GM10248 (cell line): ENCODE measurements around the gene FOSL1.

ENCODE experiments used
- CTCF ChIA-PET: fragments of 300-600 bp; sonication (Branson Sonifier 250); formaldehyde crosslinking; extraction: SDS; loops from one replicate; lab custom pipeline; 2021; ENCODE audit warnings: antibody characterized with exemption; lab: Yijun Ruan, JAX
- POLR2A ChIA-PET: fragments of 350-650 bp; sonication (Branson Sonifier 250); formaldehyde crosslinking; extraction: SDS; loops from one replicate; lab custom pipeline; 2020; ENCODE audit warnings: antibody characterized with exemption; lab: Yijun Ruan, JAX
- DNase-seq: peaks from one replicate; pipeline ENCODE4 v3.0.0; 2012; ENCODE audit errors: extremely low spot score
- TF ChIP-seq, protein P1 (sequence below): IDR thresholded peaks from 2 replicates; pipeline ENCODE4 v1.5.1; 2012; ENCODE audit warnings: mild to moderate bottlenecking, low read depth; ENCODE audit errors: extremely low read depth, missing control alignments, control extremely low read depth

FOSL1 gene

GRCh38 chr11:65872586-65873317 is 27.4 kb downstream of the FOSL1 start, which contains the start of gene EFEMP2:
TSS of gene EFEMP2 (minus strand) at chr11:65872800. CDS start at chr11:65872354, 446 bp downstream.
- DNase-seq: no peak
- POLR2A ChIA-PET: no interaction called here
- CTCF ChIA-PET: interaction anchor here (1.5 to 17.2 kb wide), 4 partner anchors 12 to 150 kb away, joined by 5 to 535 read pairs (median 72); partner anchors contain the start of genes CCDC85B, CFL1, CTSW and FIBP
- TF ChIP-seq, protein P1, sequence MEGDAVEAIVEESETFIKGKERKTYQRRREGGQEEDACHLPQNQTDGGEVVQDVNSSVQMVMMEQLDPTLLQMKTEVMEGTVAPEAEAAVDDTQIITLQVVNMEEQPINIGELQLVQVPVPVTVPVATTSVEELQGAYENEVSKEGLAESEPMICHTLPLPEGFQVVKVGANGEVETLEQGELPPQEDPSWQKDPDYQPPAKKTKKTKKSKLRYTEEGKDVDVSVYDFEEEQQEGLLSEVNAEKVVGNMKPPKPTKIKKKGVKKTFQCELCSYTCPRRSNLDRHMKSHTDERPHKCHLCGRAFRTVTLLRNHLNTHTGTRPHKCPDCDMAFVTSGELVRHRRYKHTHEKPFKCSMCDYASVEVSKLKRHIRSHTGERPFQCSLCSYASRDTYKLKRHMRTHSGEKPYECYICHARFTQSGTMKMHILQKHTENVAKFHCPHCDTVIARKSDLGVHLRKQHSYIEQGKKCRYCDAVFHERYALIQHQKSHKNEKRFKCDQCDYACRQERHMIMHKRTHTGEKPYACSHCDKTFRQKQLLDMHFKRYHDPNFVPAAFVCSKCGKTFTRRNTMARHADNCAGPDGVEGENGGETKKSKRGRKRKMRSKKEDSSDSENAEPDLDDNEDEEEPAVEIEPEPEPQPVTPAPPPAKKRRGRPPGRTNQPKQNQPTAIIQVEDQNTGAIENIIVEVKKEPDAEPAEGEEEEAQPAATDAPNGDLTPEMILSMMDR: no peak

DNA sequence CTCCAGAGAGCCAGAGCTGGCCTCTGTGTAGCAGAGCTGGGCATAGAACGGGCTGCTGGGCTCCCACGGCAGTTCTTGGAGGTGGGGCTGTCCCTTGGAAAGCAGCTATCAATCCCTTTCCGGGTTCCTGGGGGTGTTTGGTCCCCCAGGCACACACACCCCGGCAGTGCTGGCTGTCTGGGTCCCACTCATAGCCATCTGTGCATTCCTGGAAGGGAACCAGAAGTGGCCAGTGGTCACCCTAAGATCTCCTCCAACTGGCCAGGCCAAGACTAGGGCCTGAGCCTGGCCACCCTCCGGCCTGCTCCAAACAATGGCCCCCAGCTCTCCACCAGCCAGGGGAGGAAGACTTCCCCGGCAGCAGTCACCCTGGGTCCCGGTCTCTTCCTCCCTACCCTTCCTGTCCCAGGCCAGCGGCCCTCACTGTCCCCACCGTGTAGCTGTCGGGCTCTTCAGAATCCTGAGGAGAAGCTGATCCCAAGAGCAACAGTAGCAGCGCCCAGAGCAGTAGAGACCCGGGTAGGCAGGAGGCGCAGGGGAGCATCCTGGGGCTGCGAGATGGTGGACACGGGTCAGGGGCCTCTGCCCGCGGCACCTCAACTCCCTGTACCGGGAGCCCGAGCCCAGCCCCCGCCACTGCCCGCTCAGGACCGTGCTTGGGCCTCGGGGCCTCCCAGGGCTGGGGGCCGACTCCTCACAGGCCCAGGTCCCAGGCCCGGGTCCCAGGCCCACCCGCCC is 28.2 kb downstream of the FOSL1 start:
- TF ChIP-seq, protein P1: no peak
- ChIA-PET POLR2A (interaction anchor here (1.1 to 1.7 kb wide), 4 partner anchors 11 to 21 kb away, joined by 5 to 7 read pairs (median 5); partner anchors contain the start of gene CFL1), CTCF (interaction anchor here (1.0 to 17.2 kb wide), 6 partner anchors 11 to 151 kb away, joined by 3 to 535 read pairs (median 8); partner anchors contain the start of genes AP5B1, CCDC85B, CFL1 and CTSW)
- DNase-seq: no peak

DNA sequence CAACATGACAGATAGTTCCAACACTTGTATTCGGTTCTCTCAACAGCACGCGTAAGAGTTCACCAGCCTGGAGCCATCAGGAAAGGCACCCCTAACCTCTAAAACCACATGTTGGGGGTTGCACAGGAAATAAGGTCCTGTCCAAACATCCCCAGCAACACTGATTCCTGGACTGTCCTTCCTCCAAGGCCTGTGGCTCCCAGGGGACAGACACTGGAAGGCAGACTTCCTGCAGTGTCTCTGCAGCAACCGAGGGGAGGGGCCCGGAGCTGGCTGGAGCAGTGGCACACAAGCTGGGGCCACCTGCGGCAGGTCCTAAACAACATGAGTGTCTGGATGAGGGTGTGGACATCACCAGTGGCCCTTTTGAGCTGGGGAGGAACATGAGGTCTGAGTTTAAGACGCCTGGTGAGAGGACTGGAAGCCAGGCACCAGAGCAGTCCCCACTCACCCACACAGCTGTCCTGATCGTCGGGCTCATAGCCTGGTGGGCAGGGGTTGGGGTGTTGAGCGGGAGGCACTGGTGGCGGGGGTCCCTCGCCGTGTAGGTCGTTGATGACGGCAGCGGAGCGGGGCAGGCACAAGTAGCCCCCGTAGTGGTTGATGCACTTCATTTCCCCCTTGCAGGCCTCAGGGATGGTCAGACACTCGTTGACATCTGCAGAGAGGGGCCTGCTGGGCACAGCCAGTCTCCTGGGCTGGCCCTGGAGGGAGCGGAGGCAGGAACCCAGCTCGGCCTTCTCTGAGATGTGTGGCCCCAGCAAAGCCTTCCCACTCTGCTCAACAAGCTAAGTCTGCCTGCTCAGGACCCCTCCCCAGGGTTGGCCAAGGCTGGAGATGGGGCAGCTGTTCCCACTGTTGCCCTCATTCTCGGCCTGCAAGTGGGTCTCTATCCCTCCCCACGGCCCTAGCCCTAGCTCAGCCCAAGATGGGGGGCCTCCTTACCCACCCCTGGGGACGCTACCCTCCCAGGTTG is 29.2 kb downstream of the FOSL1 start:
- TF ChIP-seq, protein P1: no peak
- ChIA-PET POLR2A (interaction anchor here (1.1 to 1.7 kb wide), 4 partner anchors 10 to 20 kb away, joined by 5 to 7 read pairs (median 5); partner anchors contain the start of gene CFL1), CTCF (interaction anchor here (1.0 to 17.2 kb wide), 6 partner anchors 10 to 152 kb away, joined by 3 to 535 read pairs (median 8); partner anchors contain the start of genes AP5B1, CCDC85B, CFL1 and CTSW)
- no peak for DNase-seq

GRCh38 chr11:65870307-65870658 is 29.9 kb downstream of the FOSL1 start:
- ChIA-PET POLR2A (interaction anchor here (1.0 to 1.7 kb wide), 3 partner anchors 11 to 12 kb away, joined by 3 to 7 read pairs (median 5); partner anchors contain the start of genes CFL1 and MUS81), CTCF (interaction anchor here (0.6 to 17.2 kb wide), 3 partner anchors 10 to 37 kb away, joined by 3 to 535 read pairs (median 133); partner anchors contain the start of genes CCDC85B, CFL1, CTSW and FIBP)
- TF ChIP-seq, protein P1: no peak
- no peak for DNase-seq

DNA sequence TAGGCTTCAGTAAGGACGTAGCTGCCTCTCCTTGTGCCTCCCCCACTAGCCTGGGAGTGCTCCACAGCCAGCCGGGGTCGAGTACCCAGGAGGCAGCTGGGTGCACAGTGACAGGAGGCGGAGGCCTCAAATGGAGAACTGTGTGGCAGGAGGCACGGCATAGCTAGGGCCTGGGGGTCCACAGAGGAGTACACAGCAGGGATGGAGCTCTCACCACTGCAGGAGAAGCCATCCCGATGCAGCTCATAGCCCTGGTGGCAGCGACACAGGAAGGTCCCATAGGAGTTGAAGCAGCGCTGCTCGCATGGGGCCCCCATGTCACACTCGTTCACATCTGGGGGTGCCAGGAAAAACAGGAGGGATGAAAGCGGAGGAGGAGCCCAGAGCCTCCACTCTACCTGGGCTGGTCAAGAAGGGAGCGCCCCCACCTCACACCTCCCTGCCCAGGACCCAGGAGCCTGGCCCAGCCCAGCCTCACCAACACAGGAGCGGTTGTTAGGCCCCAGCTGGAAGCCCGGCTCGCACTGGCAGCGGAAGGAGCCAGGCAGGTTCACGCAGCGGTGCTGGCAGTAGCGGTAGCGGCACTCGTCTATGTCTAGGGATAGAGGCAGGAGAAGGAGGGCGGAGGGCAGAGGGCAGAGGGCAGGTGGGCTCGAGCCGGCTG is 30.4 kb downstream of the FOSL1 start:
- ChIA-PET POLR2A (interaction anchor here (1.0 to 1.5 kb wide), 2 partner anchors 10 to 21 kb away, joined by 3 to 5 read pairs; partner anchors contain the start of genes CCDC85B and MUS81), CTCF (interaction anchor here (0.6 to 17.2 kb wide), 3 partner anchors 9 to 37 kb away, joined by 3 to 535 read pairs (median 133); partner anchors contain the start of genes CCDC85B, CFL1, CTSW and FIBP)
- no peak for DNase-seq
- TF ChIP-seq, protein P1: no peak
